CD4-positive, alpha-beta T cell treated with Interleukin-17A for 1 hour (primary cell): ENCODE results near the gene SAMMSON.

Source experiments
- DNase-seq: peaks from one replicate; pipeline ENCODE4 v3.0.0-alpha.2; 2020

Gene SAMMSON

DNA sequence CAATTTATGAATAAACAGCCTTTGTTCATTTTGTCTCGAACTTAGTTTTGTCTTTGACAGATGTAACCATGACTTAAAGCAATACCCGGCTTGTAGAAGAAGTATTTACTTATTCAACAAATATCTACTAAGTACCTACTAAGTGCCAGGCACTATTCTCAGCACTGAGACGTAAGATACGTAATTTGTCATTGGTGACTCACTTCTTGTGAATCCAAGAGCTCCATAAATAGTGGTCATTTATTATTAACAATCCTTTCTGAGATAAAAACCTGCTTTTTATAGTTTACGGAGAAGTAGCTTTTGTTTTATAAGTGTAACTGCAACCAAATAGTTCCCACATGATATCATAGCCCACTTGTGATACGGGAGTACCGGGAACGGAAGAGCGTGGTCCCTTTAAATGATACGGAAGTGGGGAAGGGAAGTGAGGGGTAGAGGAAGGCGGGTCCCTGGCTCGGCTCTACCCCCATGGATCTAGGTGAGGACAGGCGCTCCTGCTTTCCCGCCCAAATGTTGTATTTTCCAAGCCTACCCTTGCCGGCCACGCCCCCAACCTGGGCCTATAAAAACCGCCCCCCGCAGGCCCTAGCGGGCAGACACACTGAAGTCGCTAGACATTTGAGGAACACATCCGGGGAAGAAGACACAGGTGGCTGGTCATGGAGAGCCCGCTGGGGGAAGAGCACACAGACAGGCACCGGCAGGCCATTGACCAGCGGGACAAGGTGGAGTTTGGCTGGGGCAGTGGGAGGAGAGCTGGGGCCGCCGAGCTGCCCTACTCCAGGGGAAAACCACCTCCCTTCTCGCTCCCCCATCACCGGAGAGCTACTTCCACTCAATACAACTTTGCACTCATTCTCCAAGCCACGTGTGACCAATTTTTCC lies at the start of gene SAMMSON:
TSS of gene SAMMSON (plus strand) at position 594 of the 888 bp plus-strand sequence.
- no peak for DNase-seq

GRCh38 chr3:69951616-69952015 lies 47.9 kb upstream of the SAMMSON start:
- no peak for DNase-seq

DNA sequence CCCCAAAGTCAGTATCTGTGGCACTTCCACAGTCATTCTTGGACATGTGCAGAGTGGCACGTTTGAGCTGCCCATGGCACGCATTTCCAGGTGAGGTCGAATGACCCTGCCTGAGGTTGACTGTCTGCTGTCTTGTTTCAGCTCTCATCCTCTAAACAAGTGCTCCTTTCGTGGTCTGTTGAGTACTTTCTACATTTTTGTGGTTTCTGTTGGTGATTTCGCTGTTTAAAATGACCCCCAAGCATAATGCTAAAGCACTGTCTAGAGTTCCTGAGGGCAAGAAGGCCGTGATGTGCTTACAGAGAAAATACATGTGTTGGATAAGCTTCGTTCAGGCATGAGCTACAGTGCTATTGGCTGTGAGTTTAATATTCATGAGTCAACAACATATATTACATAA lies 40.0 kb upstream of the SAMMSON start:
- no peak for DNase-seq

GRCh38 chr3:69961706-69962439 lies 37.7 kb upstream of the SAMMSON start:
- DNase-seq: no peak

GRCh38 chr3:69963643-69964042 lies 35.9 kb upstream of the SAMMSON start:
- no peak for DNase-seq

- no peak for DNase-seq
These were observed 32.4 kb upstream of the SAMMSON start for GRCh38 chr3:69967156-69967555.

DNA sequence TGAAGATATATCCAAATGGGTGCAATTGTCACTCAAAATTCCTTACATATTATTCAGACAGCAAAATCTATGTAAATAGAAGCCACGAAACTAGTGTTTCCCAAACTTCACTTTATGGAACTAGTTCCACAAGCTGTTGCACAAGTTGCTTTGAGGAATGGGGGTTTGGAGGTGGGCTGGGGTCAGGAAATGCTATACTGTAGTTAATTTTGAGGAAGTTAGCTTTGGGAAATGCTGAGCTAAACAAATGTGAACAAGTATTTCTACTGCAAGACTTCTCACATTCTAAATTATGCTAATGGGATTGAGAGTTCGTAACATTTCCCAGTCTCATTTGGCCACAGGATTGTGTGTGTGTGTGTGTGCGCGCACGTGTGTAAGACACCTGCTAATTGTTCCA lies 28.7 kb upstream of the SAMMSON start:
- no peak for DNase-seq

GRCh38 chr3:69972672-69973071 lies 26.9 kb upstream of the SAMMSON start:
- DNase-seq: no peak

GRCh38 chr3:69976021-69976420 lies 23.5 kb upstream of the SAMMSON start:
- DNase-seq: no peak

GRCh38 chr3:69983546-69984265 lies 15.8 kb upstream of the SAMMSON start:
- no peak for DNase-seq

DNA sequence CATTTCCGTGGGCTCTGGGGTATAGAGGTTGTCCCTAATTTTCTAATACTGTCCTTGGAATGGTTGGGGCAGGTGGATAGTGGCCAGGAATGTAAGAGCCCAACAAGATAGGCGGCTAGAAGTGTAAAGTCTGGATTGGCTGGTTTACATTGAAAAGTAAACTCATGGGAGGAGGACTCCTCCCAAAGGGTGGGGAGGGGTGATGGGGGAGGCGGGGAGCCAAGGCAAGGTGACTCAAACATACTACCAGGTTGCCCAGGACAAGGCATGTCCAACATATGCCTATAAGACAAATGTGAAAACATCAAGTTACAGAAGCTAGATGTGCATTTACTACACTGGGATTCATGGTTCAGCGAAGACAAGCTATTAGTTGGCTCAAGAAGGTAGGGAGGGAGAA lies 14.3 kb upstream of the SAMMSON start:
- DNase-seq: no peak

GRCh38 chr3:69986419-69986818 lies 13.1 kb upstream of the SAMMSON start:
- DNase-seq: no peak

GRCh38 chr3:69987833-69988232 lies 11.7 kb upstream of the SAMMSON start:
- DNase-seq: no peak

DNA sequence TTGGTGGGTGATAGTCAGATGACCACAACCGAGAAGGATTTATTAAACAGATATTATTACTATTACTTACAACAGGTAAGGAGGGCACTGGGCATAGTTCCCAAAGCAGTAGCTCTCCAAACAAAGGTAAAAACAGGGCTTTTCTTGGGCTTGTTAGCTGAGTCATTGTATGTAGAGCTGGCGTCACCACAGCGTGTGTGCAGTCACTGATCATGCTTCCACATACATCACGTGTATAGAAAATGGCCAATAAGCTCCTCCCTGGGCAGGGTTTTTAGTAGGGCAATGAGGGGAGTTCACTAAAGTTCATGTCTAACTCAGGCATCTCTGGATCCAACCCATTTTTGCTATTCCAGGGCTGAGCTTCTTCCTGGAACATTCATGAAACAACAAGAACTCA lies 5.8 kb upstream of the SAMMSON start:
- no peak for DNase-seq

GRCh38 chr3:69994919-69995318 lies 4.6 kb upstream of the SAMMSON start:
- DNase-seq: no peak

DNA sequence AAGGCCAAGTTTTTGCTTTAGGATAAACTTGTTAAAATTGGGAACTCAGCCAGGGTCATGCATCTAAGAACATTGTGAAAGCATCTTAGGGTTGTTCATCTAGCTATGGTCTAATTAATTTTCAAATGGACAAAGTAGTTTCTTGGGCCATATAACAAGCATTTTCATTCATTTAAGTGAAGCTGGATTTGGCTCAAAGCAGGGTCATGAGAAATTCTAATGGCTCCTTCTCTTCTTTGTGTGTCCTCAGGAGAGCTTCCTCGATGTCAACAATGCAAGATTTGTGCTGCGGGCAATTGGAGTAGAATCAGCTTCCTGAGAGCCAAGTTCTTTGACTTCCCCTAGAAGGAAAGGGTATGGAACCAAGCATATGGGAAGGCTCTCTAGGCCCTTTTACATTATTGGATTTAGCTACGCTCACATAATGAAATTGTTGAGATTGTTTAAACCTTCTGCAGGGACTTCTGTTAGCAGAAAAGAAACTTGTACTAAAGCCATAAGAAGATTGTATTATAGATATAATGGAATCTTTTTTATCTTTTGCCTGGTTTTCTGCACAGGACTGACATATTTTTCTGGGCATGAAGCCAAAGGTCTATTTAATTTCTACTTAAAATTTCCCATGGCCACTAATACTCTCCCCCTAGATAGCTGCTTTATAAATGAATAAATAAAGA lies 1.8 kb upstream of the SAMMSON start:
- DNase-seq: no peak

GRCh38 chr3:69998759-69999139 lies 784 bp upstream of the SAMMSON start:
- no peak for DNase-seq

DNA sequence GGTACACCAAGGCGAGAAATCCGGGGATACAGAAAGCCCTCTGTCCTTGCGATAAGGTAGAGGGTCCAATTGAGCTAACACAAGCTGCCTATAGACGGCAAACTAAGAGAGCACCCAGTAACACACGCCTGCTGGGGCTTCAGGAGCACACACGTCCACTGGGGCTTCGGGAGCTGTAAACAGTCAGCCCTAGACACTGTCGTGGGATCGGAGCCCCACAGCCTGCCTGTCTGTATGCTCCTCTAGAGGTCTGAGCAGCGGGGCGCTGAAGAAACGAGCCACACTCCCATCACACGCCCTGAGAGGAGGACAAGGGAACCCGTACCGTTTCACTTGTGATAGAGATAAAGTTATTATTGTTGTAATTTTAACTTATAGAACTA lies 486 bp downstream of the SAMMSON start:
- no peak for DNase-seq

DNA sequence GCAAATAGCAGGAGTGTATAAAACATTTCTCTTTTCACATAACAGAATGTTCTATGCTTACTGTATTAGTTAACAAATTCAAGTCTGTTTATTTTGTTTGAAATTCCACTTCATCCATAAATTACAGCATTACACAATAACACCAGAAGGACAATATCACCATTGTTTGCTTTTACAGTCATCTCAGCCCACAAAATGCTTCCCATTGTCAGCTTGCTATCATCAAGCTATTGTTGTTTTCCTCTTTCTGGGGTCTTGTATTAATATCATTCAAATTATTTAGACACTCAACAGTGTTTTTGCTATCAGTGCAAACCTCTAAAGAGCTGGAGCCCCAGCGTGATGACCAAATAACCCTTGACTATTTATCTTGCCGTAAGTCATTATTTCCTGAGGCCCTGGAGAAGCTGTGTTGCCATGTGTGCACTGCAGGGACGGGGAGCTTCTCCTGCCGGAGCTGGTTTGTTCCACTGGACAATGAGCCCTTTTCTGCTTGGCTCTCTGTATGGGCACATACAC lies 1.1 kb downstream of the SAMMSON start:
- no peak for DNase-seq

GRCh38 chr3:70003119-70003518 lies 3.6 kb downstream of the SAMMSON start:
- DNase-seq: no peak

DNA sequence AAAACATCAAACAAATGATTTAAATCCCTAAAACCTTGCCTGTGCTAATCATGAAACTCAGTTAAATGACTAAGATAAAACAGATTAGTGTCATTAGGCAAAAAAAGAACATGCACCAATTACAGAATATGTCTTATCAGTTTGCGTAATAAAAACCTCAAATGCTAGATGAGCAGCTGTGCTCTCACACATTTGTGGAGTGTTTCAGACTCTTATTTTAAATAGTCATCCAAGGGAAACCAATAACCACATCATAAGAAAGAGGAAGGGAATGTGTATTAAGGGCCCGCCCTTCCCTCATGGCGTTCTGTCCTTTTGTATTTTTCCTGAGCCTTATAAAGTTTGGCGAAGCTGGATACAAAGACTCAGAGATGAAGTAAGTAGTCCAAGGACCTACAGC lies 6.6 kb downstream of the SAMMSON start:
- no peak for DNase-seq

DNA sequence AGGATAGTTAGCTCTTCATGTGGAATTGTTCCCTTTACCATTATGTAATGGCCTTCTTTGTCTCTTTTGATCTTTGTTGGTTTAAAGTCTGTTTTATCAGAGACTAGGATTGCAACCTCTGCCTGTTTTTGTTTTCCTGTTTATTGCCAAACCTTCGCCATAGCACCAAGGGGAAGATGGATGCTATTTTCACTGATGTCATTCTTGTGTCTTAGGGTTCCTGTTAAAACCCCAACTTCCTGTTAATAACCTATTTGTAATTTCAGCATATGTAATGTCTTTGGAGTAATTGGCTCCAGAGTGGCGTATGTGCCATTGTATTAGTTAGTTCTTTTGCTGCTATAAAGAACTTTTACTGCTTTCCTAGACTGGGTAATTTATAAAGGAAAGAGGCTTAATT lies 10.8 kb downstream of the SAMMSON start:
- DNase-seq: no peak

- DNase-seq: no peak
These were observed 12.0 kb downstream of the SAMMSON start for GRCh38 chr3:70011582-70011981.
